ENCODE data around the gene SLC25A25.

The SLC25A25 gene

GRCh38 chr9:128051932-128052709 is 15.9 kb upstream of the SLC25A25 start:
- DNase-seq (ENCODE audit: low read depth) = no peak
- no peak for TF ChIP-seq CTCF (IDR thresholded peaks at IDR 0.05; ENCODE audit: insufficient read depth, low read depth, low read length, missing control alignments)
- H3K4me3 ChIP-seq (ENCODE audit: low read depth, low read length) = no peak overlapping the region

- no peak overlapping the region for H3K4me3 ChIP-seq (ENCODE audit: low read depth, low read length)
- no peak for DNase-seq (ENCODE audit: low read depth)
- TF ChIP-seq CTCF (IDR thresholded peaks at IDR 0.05; ENCODE audit: insufficient read depth, low read depth, low read length, missing control alignments) = no peak
Observed at GRCh38 chr9:128053560-128053959, 14.5 kb upstream of the SLC25A25 start.

- DNase-seq (ENCODE audit: low read depth) = no peak
Observed at GRCh38 chr9:128054087-128054486, 13.9 kb upstream of the SLC25A25 start.

GRCh38 chr9:128055344-128056040 is 12.5 kb upstream of the SLC25A25 start:
- no peak overlapping the region for H3K4me3 ChIP-seq (ENCODE audit: low read depth, low read length)
- DNase-seq (ENCODE audit: low read depth) = no peak
- TF ChIP-seq CTCF (IDR thresholded peaks at IDR 0.05; ENCODE audit: insufficient read depth, low read depth, low read length, missing control alignments) = no peak

More at GRCh38 chr9:128054087-128054486, 13.9 kb upstream of the SLC25A25 start:
- no peak overlapping the region for H3K4me3 ChIP-seq (ENCODE audit: low read depth, low read length)
- TF ChIP-seq CTCF (IDR thresholded peaks at IDR 0.05; ENCODE audit: insufficient read depth, low read depth, low read length, missing control alignments) = no peak

- DNase-seq (ENCODE audit: low read depth) = no peak
- TF ChIP-seq CTCF (IDR thresholded peaks at IDR 0.05; ENCODE audit: insufficient read depth, low read depth, low read length, missing control alignments) = no peak
Observed at GRCh38 chr9:128056086-128056485, 11.9 kb upstream of the SLC25A25 start.

GRCh38 chr9:128056887-128057723 is 10.9 kb upstream of the SLC25A25 start:
- no peak for TF ChIP-seq CTCF (IDR thresholded peaks at IDR 0.05; ENCODE audit: insufficient read depth, low read depth, low read length, missing control alignments)
- DNase-seq (ENCODE audit: low read depth) = no peak
- no peak overlapping the region for H3K4me3 ChIP-seq (ENCODE audit: low read depth, low read length)

More at GRCh38 chr9:128056086-128056485, 11.9 kb upstream of the SLC25A25 start:
- H3K4me3 ChIP-seq (ENCODE audit: low read depth, low read length) = no peak overlapping the region

Data from GM12865 (cell line).